Measurements from ENCODE around the gene EI24.

Gene EI24

GRCh38 chr11:125603207-125603606 lies 33.9 kb downstream of the EI24 start:
- ATAC-seq = no peak; the same call in 2 of the 3 replicates
- TF ChIP-seq ZFP3 (CRISPR knock-in tag; IDR thresholded peaks at IDR 0.05) = no peak
- no peak for TF ChIP-seq OSR1 (CRISPR knock-in tag; IDR thresholded peaks at IDR 0.05)

GRCh38 chr11:125605417-125605816 lies 36.1 kb downstream of the EI24 start:
- no peak for ATAC-seq
- TF ChIP-seq TOX (CRISPR knock-in tag; IDR thresholded peaks at IDR 0.05; ENCODE audit: borderline replicate concordance) (no peak), ZNF565 (CRISPR knock-in tag; conservative IDR thresholded peaks at IDR 0.05; ENCODE audit: low read depth) (no peak), ZNF70 (CRISPR knock-in tag; IDR thresholded peaks at IDR 0.05) (no peak), BACH2 (CRISPR knock-in tag; IDR thresholded peaks at IDR 0.05; ENCODE audit: borderline replicate concordance) (no peak), RARB (CRISPR knock-in tag; IDR thresholded peaks at IDR 0.05) (no peak), ESRRG (CRISPR knock-in tag; IDR thresholded peaks at IDR 0.05) (no peak), PPARA (CRISPR knock-in tag; IDR thresholded peaks at IDR 0.05; ENCODE audit: borderline replicate concordance) (no peak), CSDC2 (CRISPR knock-in tag; IDR thresholded peaks at IDR 0.05) (no peak), ZFP30 (CRISPR knock-in tag; IDR thresholded peaks at IDR 0.05) (no peak), ZFP3 (CRISPR knock-in tag; IDR thresholded peaks at IDR 0.05) (no peak), POU6F1 (CRISPR knock-in tag; IDR thresholded peaks at IDR 0.05; ENCODE audit: borderline replicate concordance, low read depth) (no peak), CSRNP3 (CRISPR knock-in tag; IDR thresholded peaks at IDR 0.05) (no peak), ISL1 (CRISPR knock-in tag; IDR thresholded peaks at IDR 0.05) (no peak), ZNF8 (CRISPR knock-in tag; IDR thresholded peaks at IDR 0.05) (no peak)

GRCh38 chr11:125609545-125609944 lies 40.3 kb downstream of the EI24 start:
- TF ChIP-seq RARB (CRISPR knock-in tag; IDR thresholded peaks at IDR 0.05) = no peak
- TF ChIP-seq ESRRG (CRISPR knock-in tag; IDR thresholded peaks at IDR 0.05) = no peak
- no peak for TF ChIP-seq PATZ1 (CRISPR knock-in tag; IDR thresholded peaks at IDR 0.05; ENCODE audit: borderline replicate concordance)
- TF ChIP-seq ZFP30 (CRISPR knock-in tag; IDR thresholded peaks at IDR 0.05) = no peak
- TF ChIP-seq TCF4 (CRISPR knock-in tag; IDR thresholded peaks at IDR 0.05; ENCODE audit: borderline replicate concordance) = no peak
- TF ChIP-seq TOX (CRISPR knock-in tag; IDR thresholded peaks at IDR 0.05; ENCODE audit: borderline replicate concordance) = no peak
- TF ChIP-seq PPARA (CRISPR knock-in tag; IDR thresholded peaks at IDR 0.05; ENCODE audit: borderline replicate concordance) = no peak
- no peak for TF ChIP-seq ZNF565 (CRISPR knock-in tag; conservative IDR thresholded peaks at IDR 0.05; ENCODE audit: low read depth)
- no peak for TF ChIP-seq POU6F1 (CRISPR knock-in tag; IDR thresholded peaks at IDR 0.05; ENCODE audit: borderline replicate concordance, low read depth)
- no peak for TF ChIP-seq ZC3H10 (CRISPR knock-in tag; IDR thresholded peaks at IDR 0.05)
- TF ChIP-seq CREB5 (CRISPR knock-in tag; IDR thresholded peaks at IDR 0.05; ENCODE audit: low read depth) = no peak
- no peak for TF ChIP-seq CSRNP3 (CRISPR knock-in tag; IDR thresholded peaks at IDR 0.05)
- TF ChIP-seq SNAI2 (CRISPR knock-in tag; IDR thresholded peaks at IDR 0.05) = no peak
- no peak for TF ChIP-seq ZNF8 (CRISPR knock-in tag; IDR thresholded peaks at IDR 0.05)
- no peak for TF ChIP-seq ARNTL (CRISPR knock-in tag; IDR thresholded peaks at IDR 0.05; ENCODE audit: borderline replicate concordance, low read depth)
- no peak for TF ChIP-seq BACH2 (CRISPR knock-in tag; IDR thresholded peaks at IDR 0.05; ENCODE audit: borderline replicate concordance)
- no peak for TF ChIP-seq GLIS3 (CRISPR knock-in tag; IDR thresholded peaks at IDR 0.05)
- no peak for TF ChIP-seq OSR1 (CRISPR knock-in tag; IDR thresholded peaks at IDR 0.05)
- TF ChIP-seq TSHZ2 (CRISPR knock-in tag; IDR thresholded peaks at IDR 0.05) = no peak
- ATAC-seq = no peak

All from SK-N-SH treated with all-trans-retinoic acid at 6 μM for 48 hours (cell line).